ENCODE data around the gene FKBP15.

- TF ChIP-seq FOSL1 (IDR thresholded peaks at IDR 0.05; ENCODE audit: insufficient read depth, low read depth, low read length), result no peak
- no peak for TF ChIP-seq EGR1 (IDR thresholded peaks at IDR 0.05; ENCODE audit: borderline replicate concordance, low read depth, low read length)
- TF ChIP-seq CTCF (IDR thresholded peaks at IDR 0.05; ENCODE audit: control extremely low read depth in 1 of 3, insufficient read depth in 1 of 3, low read depth in 1 of 3, low read length in 3 of 3), result no peak
- TF ChIP-seq RFX5 (IDR thresholded peaks at IDR 0.05; ENCODE audit: borderline replicate concordance, low read depth, low read length), result no peak
- no peak for TF ChIP-seq POLR2AphosphoS5 (IDR thresholded peaks at IDR 0.05; ENCODE audit: low read depth, low read length)
- no peak for TF ChIP-seq TBP (IDR thresholded peaks at IDR 0.05; ENCODE audit: low read depth, low read length)
- TF ChIP-seq EZH2 (IDR thresholded peaks at IDR 0.05; ENCODE audit: low read depth, low read length, severe bottlenecking), result no peak
- TF ChIP-seq HDAC2 (IDR thresholded peaks at IDR 0.05; ENCODE audit: borderline replicate concordance in 1 of 2, low read depth in 2 of 2, low read length in 2 of 2), result no peak
- TF ChIP-seq ASH2L (IDR thresholded peaks at IDR 0.05; ENCODE audit: low read length), result no peak
- TF ChIP-seq POLR2A (IDR thresholded peaks at IDR 0.05; ENCODE audit: control extremely low read depth in 1 of 2, low read depth in 2 of 2, low read length in 2 of 2), result no peak
- TF ChIP-seq RNF2 (IDR thresholded peaks at IDR 0.05; ENCODE audit: borderline replicate concordance, low read depth, low read length, missing control alignments, poor library complexity, severe bottlenecking), result no peak
- TF ChIP-seq JUND (IDR thresholded peaks at IDR 0.05; ENCODE audit: low read length), result no peak
- TF ChIP-seq HDAC6 (IDR thresholded peaks at IDR 0.05; ENCODE audit: low read depth, low read length), result no peak
- no peak for TF ChIP-seq RAD21 (IDR thresholded peaks at IDR 0.05 in 1 of 2, conservative IDR thresholded peaks at IDR 0.05 in 1 of 2; ENCODE audit: low read depth in 2 of 2, low read length in 2 of 2)
Observed at GRCh38 chr9:113176803-113177202, 44.3 kb downstream of the FKBP15 start.

Data from H1 (cell line).